Measurements from ENCODE around the gene ADAMTSL3.
A peak's percentile ranks its signal among the peaks of the same experiment; 100 is the strongest.

The ADAMTSL3 gene

DNA sequence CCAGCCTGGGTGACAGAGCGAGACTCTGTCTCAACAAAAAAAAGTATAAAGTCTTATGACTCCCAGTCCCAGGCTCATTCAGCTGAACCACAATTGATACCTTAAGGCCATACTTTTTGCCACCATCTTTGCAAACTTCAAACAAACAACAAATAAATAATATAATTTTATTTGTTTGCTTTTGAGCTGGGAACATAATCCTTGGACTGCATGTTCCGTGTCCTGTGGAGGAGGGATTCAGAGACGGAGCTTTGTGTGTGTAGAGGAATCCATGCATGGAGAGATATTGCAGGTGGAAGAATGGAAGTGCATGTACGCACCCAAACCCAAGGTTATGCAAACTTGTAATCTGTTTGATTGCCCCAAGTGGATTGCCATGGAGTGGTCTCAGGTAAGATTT lies 238.6 kb downstream of the ADAMTSL3 start:
- no peak for DNase-seq

DNA sequence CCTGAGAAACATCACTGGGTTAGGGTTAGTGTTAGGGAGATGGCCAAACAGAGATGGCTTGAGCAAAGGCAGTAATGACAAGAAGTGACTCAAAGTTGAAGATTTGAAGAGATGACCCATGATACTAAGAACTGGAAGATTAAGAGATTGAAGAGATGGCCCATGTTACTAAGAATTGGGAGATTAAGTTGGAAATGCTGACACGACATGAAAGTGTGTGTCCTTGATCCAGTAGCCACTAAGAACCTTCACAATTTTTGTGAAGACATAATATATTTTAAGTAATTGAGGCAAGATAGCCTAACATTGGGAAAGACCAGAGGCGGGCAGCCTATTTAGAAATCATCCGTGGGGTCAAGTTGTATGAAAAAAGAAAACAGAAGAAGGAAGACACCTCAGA lies 239.4 kb downstream of the ADAMTSL3 start:
- DNase-seq, result no peak

DNA sequence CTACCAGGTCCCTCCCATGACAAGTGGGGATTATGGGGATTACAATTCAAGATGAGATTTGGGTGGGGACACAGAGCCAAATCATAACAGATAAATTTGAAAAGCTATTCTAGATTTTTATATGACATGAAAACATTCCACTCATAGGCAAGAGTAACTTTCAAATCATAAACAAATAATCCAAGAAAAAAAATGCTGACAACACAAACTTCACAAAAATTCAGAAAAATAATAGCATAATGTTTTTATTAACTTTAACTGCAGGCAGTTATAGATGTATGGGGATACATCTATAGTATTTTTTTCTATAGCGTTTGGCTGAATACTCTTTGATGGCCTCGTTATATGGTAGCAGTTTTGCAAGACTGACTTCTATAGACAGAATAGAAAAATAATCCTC lies 243.1 kb downstream of the ADAMTSL3 start:
- DNase-seq, result no peak

DNA sequence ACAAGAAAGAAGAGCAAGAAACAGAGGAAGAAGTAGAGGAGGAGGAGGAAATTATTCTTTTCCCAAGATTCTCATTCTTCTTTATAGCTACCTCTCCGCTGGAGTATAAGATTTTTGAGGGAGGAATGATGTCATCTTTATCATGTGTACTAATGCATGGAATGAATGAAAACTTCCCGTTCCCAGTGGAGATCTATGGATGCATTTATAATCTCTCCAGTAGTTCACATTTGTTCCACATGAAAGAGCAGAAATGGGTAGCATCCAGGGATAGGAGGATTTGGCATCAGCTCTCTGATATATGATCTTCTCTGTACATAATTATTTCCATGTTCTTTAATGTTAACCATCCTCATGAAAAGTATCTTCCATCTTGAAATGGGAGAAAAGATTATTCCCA lies 244.4 kb downstream of the ADAMTSL3 start:
- no peak for DNase-seq

- no peak for DNase-seq
These were observed 245.7 kb downstream of the ADAMTSL3 start for GRCh38 chr15:83899670-83900069.

- peak in 1 of 2 experiments; percentile 4 for DNase-seq
These were observed 250.5 kb downstream of the ADAMTSL3 start for GRCh38 chr15:83904107-83905040.

- no peak for DNase-seq
These were observed 251.8 kb downstream of the ADAMTSL3 start for GRCh38 chr15:83905556-83906273.

DNA sequence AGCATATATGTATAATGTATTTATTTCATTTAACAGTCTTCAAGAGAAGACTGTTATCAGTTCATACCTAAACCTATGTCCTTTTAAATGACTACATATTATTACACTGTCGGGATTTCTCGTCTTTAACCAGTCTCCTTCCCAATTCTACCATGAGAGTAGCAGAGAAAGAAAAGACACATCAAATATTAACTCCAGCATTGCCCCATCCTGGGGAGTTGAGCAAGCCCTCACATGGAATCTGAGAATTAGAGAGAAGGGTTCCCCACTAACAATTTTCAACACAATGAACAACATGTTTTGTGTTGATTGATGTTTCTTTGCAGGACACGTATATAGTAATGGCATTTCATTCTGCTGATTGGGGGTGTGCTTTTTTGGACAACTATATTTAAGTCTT lies 257.4 kb downstream of the ADAMTSL3 start:
- no peak for DNase-seq

GRCh38 chr15:83912343-83912742 lies 258.4 kb downstream of the ADAMTSL3 start:
- DNase-seq, result no peak

GRCh38 chr15:83913034-83913632 lies 259.2 kb downstream of the ADAMTSL3 start:
- no peak for DNase-seq

GRCh38 chr15:83914906-83915305 lies 261.0 kb downstream of the ADAMTSL3 start:
- no peak for DNase-seq

GRCh38 chr15:83917432-83917831 lies 263.5 kb downstream of the ADAMTSL3 start:
- no peak for DNase-seq

DNA sequence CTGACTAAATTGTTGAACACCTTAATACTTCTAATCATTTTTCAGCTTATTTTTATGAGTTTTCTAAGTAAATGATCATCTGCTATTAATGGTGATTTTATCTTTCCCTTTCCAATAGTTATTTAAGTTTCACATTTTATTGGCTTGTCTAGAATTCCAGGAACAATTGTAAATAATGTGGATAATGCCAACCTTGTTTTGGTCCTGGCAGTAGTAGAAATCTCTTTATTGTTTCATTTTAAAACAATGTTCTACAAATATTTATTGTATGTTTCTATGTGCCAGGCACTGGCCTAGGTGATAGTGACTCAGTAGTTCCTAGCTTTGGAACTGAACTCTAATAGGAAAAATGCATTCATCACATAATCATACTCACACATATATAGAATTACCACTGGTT lies 264.1 kb downstream of the ADAMTSL3 start:
- no peak for DNase-seq

- no peak for DNase-seq
These were observed 265.5 kb downstream of the ADAMTSL3 start for GRCh38 chr15:83919319-83919830.

- DNase-seq, result no peak
These were observed 266.1 kb downstream of the ADAMTSL3 start for GRCh38 chr15:83919978-83920510.

GRCh38 chr15:83922649-83923294 lies 268.8 kb downstream of the ADAMTSL3 start:
- no peak for DNase-seq

- no peak for DNase-seq
These were observed 272.2 kb downstream of the ADAMTSL3 start for GRCh38 chr15:83926116-83926515.

GRCh38 chr15:83927704-83928391 lies 273.9 kb downstream of the ADAMTSL3 start:
- no peak for DNase-seq

DNA sequence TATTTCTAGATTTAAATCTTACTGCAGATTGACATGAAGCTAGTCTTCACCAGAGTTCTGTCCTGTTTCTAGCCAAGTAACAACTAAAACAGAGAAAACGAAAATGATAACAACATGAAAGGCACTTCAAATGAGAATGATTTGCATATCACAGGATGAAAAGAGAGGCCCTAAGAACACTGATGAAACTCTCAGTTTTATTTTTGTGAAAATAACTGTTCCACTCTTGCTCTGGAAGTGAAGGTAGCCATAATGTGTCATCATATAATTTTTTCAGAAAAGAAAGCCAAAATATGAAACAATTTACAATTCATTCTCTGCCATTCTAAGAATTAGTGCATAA lies 274.4 kb downstream of the ADAMTSL3 start:
- no peak for DNase-seq

DNA sequence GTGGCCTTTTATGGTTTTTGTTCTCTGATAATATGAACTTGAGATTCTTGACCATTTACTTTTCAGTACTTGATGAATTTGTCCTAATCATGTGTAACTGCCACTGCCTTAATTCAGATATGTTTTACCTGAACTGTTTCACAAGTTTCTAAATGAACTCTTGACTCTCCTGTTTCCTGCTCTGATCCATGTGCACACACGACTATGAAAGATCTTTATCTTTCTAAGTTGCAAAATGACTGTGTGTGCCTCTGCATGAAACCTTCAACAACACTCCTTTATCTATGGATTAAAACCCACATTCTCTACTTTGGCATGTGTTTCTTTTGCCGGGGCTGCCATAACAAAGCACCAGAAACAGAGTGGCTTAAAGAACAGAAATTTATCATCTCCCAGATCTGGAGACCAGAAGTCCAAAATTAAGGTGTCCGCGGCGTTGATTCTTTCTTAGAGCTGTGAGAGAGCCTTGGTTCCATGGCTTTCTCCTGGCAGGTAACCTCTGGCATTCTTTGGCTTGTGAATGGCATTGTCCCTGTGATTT lies 275.0 kb downstream of the ADAMTSL3 start:
- no peak for DNase-seq

DNA sequence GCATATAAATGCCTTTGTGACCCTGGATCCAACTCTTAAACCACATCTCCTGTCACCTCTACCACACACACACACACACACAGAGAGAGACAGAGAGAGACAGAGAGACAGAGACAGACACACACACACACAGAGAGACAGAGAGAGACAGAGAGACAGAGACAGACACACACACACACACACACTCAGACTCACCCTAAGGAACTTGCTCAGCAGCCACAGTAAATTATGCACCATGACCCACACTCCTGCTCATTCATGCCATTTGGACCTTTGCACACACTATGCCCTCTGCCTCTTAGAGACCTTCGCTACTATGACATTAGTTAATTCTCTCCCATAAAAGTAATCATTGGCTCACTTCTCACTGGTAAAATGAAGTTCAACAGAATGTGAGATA lies 275.7 kb downstream of the ADAMTSL3 start:
- no peak for DNase-seq

All from NCI-H187 (cell line).